Type B pancreatic cell (in vitro differentiated cells): ENCODE data around the gene PALD1. TPM values are rescaled to one million over a fixed set of nuclear protein-coding genes. Genes with fewer than 3 reads are reported as not detected.

ENCODE experiments used
- DNase-seq: peaks from one replicate; pipeline ENCODE4 v3.0.0; 2021; ENCODE audit warnings: mixed read lengths; ENCODE audit not compliant: unreplicated experiment; ENCODE audit errors: extremely low spot score
- H3K27ac Mint-ChIP-seq: 2 replicates; pipeline ENCODE4 v1.8.0; 2021; ENCODE audit warnings: mild to moderate bottlenecking, mixed read lengths
- H3K27me3 Mint-ChIP-seq: 2 replicates; pipeline ENCODE4 v1.8.0; 2021; ENCODE audit warnings: mixed read lengths
- H3K36me3 Mint-ChIP-seq: 2 replicates; pipeline ENCODE4 v1.8.0; 2021; ENCODE audit warnings: mixed read lengths
- H3K4me1 Mint-ChIP-seq: one replicate; pipeline ENCODE4 v1.8.0; 2021; ENCODE audit warnings: mixed read lengths; ENCODE audit not compliant: unreplicated experiment
- H3K4me3 Mint-ChIP-seq: 2 replicates; pipeline ENCODE4 v1.8.0; 2021; ENCODE audit warnings: mild to moderate bottlenecking, mixed read lengths
- H3K9me3 Mint-ChIP-seq: 2 replicates; pipeline ENCODE4 v1.8.0; 2021; ENCODE audit warnings: mixed read lengths
- CTCF ChIP-seq: fragments of 200-600 bp; sonication (generic); conservative IDR thresholded peaks from 2 replicates; pipeline ENCODE4 v1.5.0; 2021; ENCODE audit warnings: antibody characterized with exemption, mild to moderate bottlenecking
- total RNA-seq: library from RNA; stranded (reverse); gene quantifications from 2 replicates; pipeline ENCODE4 v1.2.1, GENCODE V29; 2021; ENCODE audit warnings: low replicate concordance

Gene PALD1
- total RNA-seq, 1 donor from 2014 or later, result 9.6 TPM

DNA sequence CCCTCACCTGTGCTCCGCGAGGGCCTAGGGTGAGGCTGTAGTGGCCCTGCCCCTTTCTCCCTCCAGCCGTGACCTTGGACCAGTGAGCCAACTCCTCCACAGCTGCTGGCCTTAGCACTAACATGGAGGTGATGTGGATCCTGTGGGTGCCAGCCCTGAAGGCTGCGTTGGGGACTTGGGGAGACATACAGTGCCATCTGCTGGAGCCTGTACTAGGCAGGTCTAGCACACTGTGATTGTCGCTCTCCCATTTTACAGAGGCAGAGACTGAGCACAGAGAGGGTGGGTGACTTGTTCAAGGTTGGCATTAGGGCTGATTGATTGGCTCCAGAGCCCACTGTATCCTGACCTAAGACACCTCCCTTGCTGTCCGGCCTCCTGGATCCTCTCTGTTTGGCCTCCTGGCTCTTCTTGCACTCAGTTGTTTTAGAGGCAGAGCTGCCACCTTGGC, 86.4 kb downstream of the PALD1 start:
- H3K27me3 Mint-ChIP-seq, result peaks cover 2% of the 10 kb centered on the region
- peaks cover 4% of the 10 kb centered on the region for H3K36me3 Mint-ChIP-seq
- TF ChIP-seq CTCF, result no peak
- H3K4me3 Mint-ChIP-seq, result no peak overlapping the region
- no peak for DNase-seq
- peaks cover 27% of the 10 kb centered on the region for H3K4me1 Mint-ChIP-seq
- H3K27ac Mint-ChIP-seq, result no peak overlapping the region
- no peaks in the 10 kb centered on the region for H3K9me3 Mint-ChIP-seq

DNA sequence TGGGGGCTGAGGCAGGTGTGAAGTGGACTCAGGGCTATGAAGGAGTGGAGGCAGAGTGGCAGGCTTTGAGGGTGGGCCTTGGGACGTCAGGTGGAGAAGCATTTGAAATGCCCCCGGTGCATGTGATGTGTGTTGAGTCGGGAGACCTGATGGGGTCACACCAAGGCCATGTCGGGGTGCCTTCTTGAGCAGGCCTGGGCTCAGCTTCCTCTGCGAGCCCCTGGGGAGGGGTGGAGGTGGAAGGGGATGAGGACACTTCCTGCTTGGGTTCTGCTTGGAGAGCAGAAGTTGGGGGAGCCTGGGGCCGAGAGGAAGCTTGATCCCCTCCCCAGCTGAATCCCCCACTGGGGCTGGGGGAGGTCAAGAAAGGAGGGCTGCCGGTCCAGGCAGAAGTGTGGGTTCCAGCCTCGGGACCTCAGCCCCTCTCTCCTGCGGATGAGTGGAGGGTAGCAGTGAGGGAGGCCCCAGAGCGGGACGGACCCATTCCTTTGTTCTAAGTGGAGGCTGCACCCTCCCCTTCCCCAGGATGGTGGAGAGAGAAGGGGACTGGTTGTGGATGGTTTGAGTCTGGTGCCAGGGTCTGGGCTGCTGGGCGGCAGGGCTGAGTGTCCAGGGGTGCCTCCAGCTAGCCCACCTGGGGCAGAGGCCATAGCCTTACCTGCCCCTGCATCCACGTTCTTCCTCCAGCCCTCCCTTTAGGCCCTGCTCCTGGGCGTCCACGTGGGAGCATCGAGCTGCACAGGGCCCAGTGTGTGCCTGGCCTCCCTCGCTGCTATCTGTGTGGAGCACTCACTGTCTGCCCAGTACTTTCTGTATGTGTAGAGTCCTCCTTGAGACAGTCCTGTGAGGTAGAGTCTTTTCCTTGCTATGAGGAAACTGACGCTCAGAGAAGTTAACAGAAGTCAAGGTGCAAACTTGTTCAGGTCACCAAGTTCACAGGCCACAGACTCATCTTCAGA, 87.3 kb downstream of the PALD1 start:
- Mint-ChIP-seq H3K27ac (no peak overlapping the region), H3K4me1 (peaks cover 25% of the 10 kb centered on the region), H3K4me3 (no peak overlapping the region), H3K36me3 (peaks cover 4% of the 10 kb centered on the region), H3K9me3 (no peaks in the 10 kb centered on the region), H3K27me3 (peaks cover 2% of the 10 kb centered on the region)
- DNase-seq, result no peak
- TF ChIP-seq CTCF, result no peak

DNA sequence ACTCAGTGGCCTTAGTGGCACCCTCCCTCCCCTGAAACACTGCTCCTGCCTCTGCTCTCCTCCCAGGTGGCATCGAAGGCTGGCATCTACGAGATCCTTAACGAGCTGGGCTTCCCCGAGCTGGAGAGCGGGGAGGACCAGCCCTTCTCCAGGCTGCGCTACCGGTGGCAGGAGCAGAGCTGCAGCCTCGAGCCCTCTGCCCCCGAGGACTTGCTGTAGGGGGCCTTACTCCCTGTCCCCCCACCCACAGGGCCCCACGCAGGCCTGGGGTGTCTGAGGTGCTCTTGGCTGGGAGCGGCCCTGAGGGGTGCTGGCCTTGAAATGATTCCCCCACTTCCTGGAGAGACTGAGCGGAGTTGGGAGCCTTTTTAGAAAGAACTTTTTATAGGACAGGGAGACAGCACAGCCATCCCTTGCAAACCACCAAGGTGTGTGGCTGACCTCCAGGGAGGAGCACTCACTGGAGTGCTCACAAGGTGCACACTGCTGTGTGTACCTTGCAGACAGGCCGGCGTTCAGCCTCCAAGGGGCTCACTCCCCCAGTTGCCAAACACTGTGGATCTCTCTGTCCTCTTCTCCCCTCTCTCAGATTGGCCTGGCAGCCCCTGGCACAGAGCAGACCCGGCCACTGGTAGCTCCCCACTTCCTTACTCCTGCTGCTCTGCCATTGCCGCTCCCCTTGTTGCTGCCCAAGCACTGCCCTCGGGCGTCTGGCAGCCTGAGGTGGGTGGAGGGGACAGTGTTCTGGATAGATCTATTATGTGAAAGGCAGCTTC, 88.1 kb downstream of the PALD1 start:
- DNase-seq, result no peak
- H3K27ac Mint-ChIP-seq, result no peak overlapping the region
- H3K4me1 Mint-ChIP-seq, result peaks cover 16% of the 10 kb centered on the region
- no peaks in the 10 kb centered on the region for H3K9me3 Mint-ChIP-seq
- TF ChIP-seq CTCF, result no peak
- H3K36me3 Mint-ChIP-seq, result peaks cover 4% of the 10 kb centered on the region
- no peak overlapping the region for H3K4me3 Mint-ChIP-seq
- peaks cover 2% of the 10 kb centered on the region for H3K27me3 Mint-ChIP-seq

- no peak for TF ChIP-seq CTCF
- Mint-ChIP-seq H3K27me3 (peaks cover 2% of the 10 kb centered on the region), H3K27ac (no peak overlapping the region), H3K4me1 (peaks cover 8% of the 10 kb centered on the region), H3K4me3 (no peak overlapping the region), H3K36me3 (peaks cover 4% of the 10 kb centered on the region), H3K9me3 (no peaks in the 10 kb centered on the region)
- DNase-seq, result no peak
These were observed 89.0 kb downstream of the PALD1 start for GRCh38 chr10:70567603-70568002.

DNA sequence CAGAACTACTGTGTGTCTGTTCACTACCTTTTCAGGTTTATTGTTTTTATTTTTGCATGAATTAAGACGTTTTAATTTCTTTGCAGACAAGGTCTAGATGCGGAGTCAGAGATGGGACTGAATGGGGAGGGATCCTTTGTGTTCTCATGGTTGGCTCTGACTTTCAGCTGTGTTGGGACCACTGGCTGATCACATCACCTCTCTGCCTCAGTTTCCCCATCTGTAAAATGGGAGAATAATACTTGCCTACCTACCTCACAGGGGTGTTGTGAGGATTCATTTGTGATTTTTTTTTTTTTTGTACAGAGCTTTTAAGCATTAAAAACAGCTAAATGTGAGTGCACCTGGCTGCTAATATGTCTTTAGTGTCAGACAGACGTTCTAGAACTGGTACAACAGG, 89.5 kb downstream of the PALD1 start:
- TF ChIP-seq CTCF, result no peak
- H3K27me3 Mint-ChIP-seq, result peaks cover 2% of the 10 kb centered on the region
- no peak overlapping the region for H3K27ac Mint-ChIP-seq
- peaks cover 5% of the 10 kb centered on the region for H3K4me1 Mint-ChIP-seq
- no peak for DNase-seq
- no peaks in the 10 kb centered on the region for H3K9me3 Mint-ChIP-seq
- peaks cover 4% of the 10 kb centered on the region for H3K36me3 Mint-ChIP-seq
- H3K4me3 Mint-ChIP-seq, result no peak overlapping the region
